SK-N-MC (cell line): ENCODE measurements around the gene GRB14.

Experiments
- EZH2 ChIP-seq: fragments of 200-600 bp; sonication (generic); IDR thresholded peaks from one replicate; pipeline ENCODE4 v1.6.1; 2017; ENCODE audit warnings: antibody characterized with exemption
- POLR2AphosphoS5 ChIP-seq: IDR thresholded peaks from 2 replicates; pipeline ENCODE4 v1.6.1; 2012; ENCODE audit warnings: mild to moderate bottlenecking, low read depth, low read length, borderline replicate concordance

- TF ChIP-seq POLR2AphosphoS5, result no peak
- no peak for TF ChIP-seq EZH2
Measured at GRCh38 chr2:164511738-164512137, 109.5 kb downstream of the GRB14 start.
